ENCODE results near the gene SDR42E1.
A peak's percentile ranks its signal among the peaks of the same experiment; 100 is the strongest.

The SDR42E1 gene

GRCh38 chr16:82011199-82011641 is at the start of gene SDR42E1:
SDR42E1 (minus strand) TSS chr16:82011470; CDS start chr16:82000858, 10,612 bp downstream.
- H3K4me3 ChIP-seq (ENCODE audit: low read depth, low read length): peak within 1 kb of the TSS; percentile 78
- DNase-seq (ENCODE audit: low read depth): peak; percentile 58

GRCh38 chr16:82059983-82060421 is 48.7 kb upstream of the SDR42E1 start:
- no peak for DNase-seq (ENCODE audit: low read depth)
- H3K4me3 ChIP-seq (ENCODE audit: low read depth, low read length): no peak overlapping the region
- TF ChIP-seq CTCF (IDR thresholded peaks at IDR 0.05; ENCODE audit: low read depth, low read length, missing control alignments): no peak

More at GRCh38 chr16:82011199-82011641, at the start of gene SDR42E1:
- no peak for TF ChIP-seq CTCF (IDR thresholded peaks at IDR 0.05; ENCODE audit: low read depth, low read length, missing control alignments)

GRCh38 chr16:82059161-82059982 is 48.1 kb upstream of the SDR42E1 start:
- H3K4me3 ChIP-seq (ENCODE audit: low read depth, low read length): no peak overlapping the region
- no peak for TF ChIP-seq CTCF (IDR thresholded peaks at IDR 0.05; ENCODE audit: low read depth, low read length, missing control alignments)
- DNase-seq (ENCODE audit: low read depth): no peak

- DNase-seq (ENCODE audit: low read depth): no peak
- no peak for TF ChIP-seq CTCF (IDR thresholded peaks at IDR 0.05; ENCODE audit: low read depth, low read length, missing control alignments)
- H3K4me3 ChIP-seq (ENCODE audit: low read depth, low read length): no peak overlapping the region
Measured at GRCh38 chr16:82056550-82056896, 45.3 kb upstream of the SDR42E1 start.

GRCh38 chr16:82055728-82056549 is 44.7 kb upstream of the SDR42E1 start:
- TF ChIP-seq CTCF (IDR thresholded peaks at IDR 0.05; ENCODE audit: low read depth, low read length, missing control alignments): no peak
- H3K4me3 ChIP-seq (ENCODE audit: low read depth, low read length): no peak overlapping the region
- no peak for DNase-seq (ENCODE audit: low read depth)

- no peak for DNase-seq (ENCODE audit: low read depth)
- no peak overlapping the region for H3K4me3 ChIP-seq (ENCODE audit: low read depth, low read length)
- TF ChIP-seq CTCF (IDR thresholded peaks at IDR 0.05; ENCODE audit: low read depth, low read length, missing control alignments): no peak
Measured at GRCh38 chr16:82055117-82055516, 43.8 kb upstream of the SDR42E1 start.

All from GM12864 (cell line).